ENCODE results near the gene FRMD8.
A peak's percentile ranks its signal among the peaks of the same experiment; 100 is the strongest.

FRMD8 gene

GRCh38 chr11:65415499-65416340 is 29.3 kb downstream of the FRMD8 start:
- H3K9ac ChIP-seq (ENCODE audit: low read length), result peak overlapping the region; percentile 99; the same call in 1 of the 2 replicates
- H3K4me2 ChIP-seq (ENCODE audit: low read length), result peak overlapping the region; percentile 97
- no peaks in the 10 kb centered on the region for H3K9me3 ChIP-seq (ENCODE audit: low read length)
- H4K20me1 ChIP-seq (ENCODE audit: insufficient read depth, low read length), result no peaks in the 10 kb centered on the region
- H3K27ac ChIP-seq (ENCODE audit: low read depth, low read length, poor library complexity, severe bottlenecking), result peak overlapping the region; percentile 99
- H3K4me1 ChIP-seq (ENCODE audit: insufficient read depth, low read length, severe bottlenecking), result peaks cover 70% of the 10 kb centered on the region
- TF ChIP-seq, protein P1, sequence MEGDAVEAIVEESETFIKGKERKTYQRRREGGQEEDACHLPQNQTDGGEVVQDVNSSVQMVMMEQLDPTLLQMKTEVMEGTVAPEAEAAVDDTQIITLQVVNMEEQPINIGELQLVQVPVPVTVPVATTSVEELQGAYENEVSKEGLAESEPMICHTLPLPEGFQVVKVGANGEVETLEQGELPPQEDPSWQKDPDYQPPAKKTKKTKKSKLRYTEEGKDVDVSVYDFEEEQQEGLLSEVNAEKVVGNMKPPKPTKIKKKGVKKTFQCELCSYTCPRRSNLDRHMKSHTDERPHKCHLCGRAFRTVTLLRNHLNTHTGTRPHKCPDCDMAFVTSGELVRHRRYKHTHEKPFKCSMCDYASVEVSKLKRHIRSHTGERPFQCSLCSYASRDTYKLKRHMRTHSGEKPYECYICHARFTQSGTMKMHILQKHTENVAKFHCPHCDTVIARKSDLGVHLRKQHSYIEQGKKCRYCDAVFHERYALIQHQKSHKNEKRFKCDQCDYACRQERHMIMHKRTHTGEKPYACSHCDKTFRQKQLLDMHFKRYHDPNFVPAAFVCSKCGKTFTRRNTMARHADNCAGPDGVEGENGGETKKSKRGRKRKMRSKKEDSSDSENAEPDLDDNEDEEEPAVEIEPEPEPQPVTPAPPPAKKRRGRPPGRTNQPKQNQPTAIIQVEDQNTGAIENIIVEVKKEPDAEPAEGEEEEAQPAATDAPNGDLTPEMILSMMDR (IDR thresholded peaks at IDR 0.05; ENCODE audit: low read length), result no peak
- TF ChIP-seq EZH2 (IDR thresholded peaks at IDR 0.05; ENCODE audit: borderline replicate concordance, low read length), result no peak
- no peaks in the 10 kb centered on the region; the same call in 1 of the 2 replicates for H3K79me2 ChIP-seq (ENCODE audit: insufficient read depth, low read length)
- peak overlapping the region; percentile 63 for H3K4me3 ChIP-seq (ENCODE audit: low read depth, low read length, poor library complexity, severe bottlenecking)
- H2AFZ ChIP-seq (ENCODE audit: low read length), result no peak overlapping the region
- H3K9me2 ChIP-seq (ENCODE audit: low read depth, low read length), result no peaks in the 10 kb centered on the region
- H3F3A ChIP-seq (ENCODE audit: insufficient read depth, low read length), result 0 out of 2 replicates have a peak, but pooled peaks cover 5% of the 10 kb centered on the region
- H3K36me3 ChIP-seq (ENCODE audit: insufficient read depth, low read length), result peaks cover 28% of the 10 kb centered on the region
- H3K27me3 ChIP-seq (ENCODE audit: insufficient read depth, low read length), result no peaks in the 10 kb centered on the region

DNA sequence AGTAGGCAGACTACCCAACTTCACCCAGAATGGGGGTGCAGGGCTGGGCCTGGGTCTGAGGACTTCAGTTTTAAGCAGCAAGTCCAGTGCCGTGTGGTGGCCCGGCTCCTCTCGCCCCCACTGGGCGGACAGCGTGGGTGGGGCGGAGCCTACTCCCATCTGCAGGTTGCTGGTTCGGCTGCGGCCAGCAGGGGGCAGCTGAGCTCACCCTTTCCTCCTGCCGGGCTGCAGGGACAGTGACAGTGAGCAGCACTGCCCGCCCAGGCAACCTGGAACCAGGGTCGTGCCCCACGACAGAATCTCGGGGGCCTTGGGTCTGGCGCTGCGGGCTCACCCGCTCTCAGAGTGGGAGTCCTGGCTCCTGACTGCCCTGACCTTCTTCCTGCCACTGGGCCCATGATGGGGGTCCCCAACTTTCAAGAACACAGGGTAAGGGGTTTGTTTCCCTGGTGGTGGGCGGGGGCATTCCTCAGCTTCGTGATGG is 29.9 kb downstream of the FRMD8 start:
- Histone ChIP-seq H3K4me3 (ENCODE audit: low read depth, low read length, poor library complexity, severe bottlenecking) (peak overlapping the region; percentile 63), H3K4me2 (ENCODE audit: low read length) (peak overlapping the region; percentile 97), H3K27me3 (ENCODE audit: insufficient read depth, low read length) (no peaks in the 10 kb centered on the region), H3K9ac (ENCODE audit: low read length) (peak overlapping the region; percentile 99), H3F3A (ENCODE audit: insufficient read depth, low read length) (0 out of 2 replicates have a peak, but pooled peaks cover 5% of the 10 kb centered on the region), H4K20me1 (ENCODE audit: insufficient read depth, low read length) (no peaks in the 10 kb centered on the region), H3K36me3 (ENCODE audit: insufficient read depth, low read length) (peaks cover 21% of the 10 kb centered on the region), H3K27ac (ENCODE audit: low read depth, low read length, poor library complexity, severe bottlenecking) (peak overlapping the region; percentile 99), H3K4me1 (ENCODE audit: insufficient read depth, low read length, severe bottlenecking) (peaks cover 77% of the 10 kb centered on the region), H3K79me2 (ENCODE audit: insufficient read depth, low read length) (no peaks in the 10 kb centered on the region; the same call in 1 of the 2 replicates), H2AFZ (ENCODE audit: low read length) (no peak overlapping the region), H3K9me3 (ENCODE audit: low read length) (no peaks in the 10 kb centered on the region), H3K9me2 (ENCODE audit: low read depth, low read length) (no peaks in the 10 kb centered on the region)
- TF ChIP-seq, protein P1 (IDR thresholded peaks at IDR 0.05; ENCODE audit: low read length), result peak; percentile 91
- TF ChIP-seq EZH2 (IDR thresholded peaks at IDR 0.05; ENCODE audit: borderline replicate concordance, low read length), result no peak

- Histone ChIP-seq H3K4me3 (ENCODE audit: low read depth, low read length, poor library complexity, severe bottlenecking) (peak overlapping the region; percentile 63), H3K4me1 (ENCODE audit: insufficient read depth, low read length, severe bottlenecking) (peaks cover 83% of the 10 kb centered on the region), H3K9me2 (ENCODE audit: low read depth, low read length) (no peaks in the 10 kb centered on the region), H4K20me1 (ENCODE audit: insufficient read depth, low read length) (no peaks in the 10 kb centered on the region), H3K36me3 (ENCODE audit: insufficient read depth, low read length) (peaks cover 14% of the 10 kb centered on the region; the same call in 1 of the 2 replicates), H3K4me2 (ENCODE audit: low read length) (peak overlapping the region; percentile 97), H2AFZ (ENCODE audit: low read length) (no peak overlapping the region), H3K9me3 (ENCODE audit: low read length) (no peaks in the 10 kb centered on the region), H3F3A (ENCODE audit: insufficient read depth, low read length) (0 out of 2 replicates have a peak, but pooled peaks cover 5% of the 10 kb centered on the region), H3K27ac (ENCODE audit: low read depth, low read length, poor library complexity, severe bottlenecking) (peak overlapping the region; percentile 99), H3K79me2 (ENCODE audit: insufficient read depth, low read length) (no peaks in the 10 kb centered on the region; the same call in 1 of the 2 replicates), H3K27me3 (ENCODE audit: insufficient read depth, low read length) (no peaks in the 10 kb centered on the region), H3K9ac (ENCODE audit: low read length) (peak overlapping the region; percentile 99)
- TF ChIP-seq EZH2 (IDR thresholded peaks at IDR 0.05; ENCODE audit: borderline replicate concordance, low read length), result no peak
- TF ChIP-seq, protein P1 (IDR thresholded peaks at IDR 0.05; ENCODE audit: low read length), result no peak
These were observed 30.6 kb downstream of the FRMD8 start for GRCh38 chr11:65416841-65417701.

Data from OCI-LY1 (cell line).